Neural crest cell (in vitro differentiated cells): ENCODE measurements around the gene PRR11. TPM values are rescaled to one million over a fixed set of nuclear protein-coding genes. Genes with fewer than 3 reads are reported as not detected.

Experiments
- DNase-seq: peaks from one replicate; pipeline ENCODE4 v3.0.0; 2021; ENCODE audit warnings: low read depth, mixed read lengths, low spot score
- H3K27ac Mint-ChIP-seq: one replicate; pipeline ENCODE4 v1.8.0; 2021; ENCODE audit warnings: mild to moderate bottlenecking, mixed read lengths; ENCODE audit not compliant: unreplicated experiment
- H3K27me3 Mint-ChIP-seq: 2 replicates; pipeline ENCODE4 v1.8.0; 2021; ENCODE audit warnings: low read depth, mild to moderate bottlenecking, mixed read lengths
- H3K36me3 Mint-ChIP-seq: 2 replicates; pipeline ENCODE4 v1.8.0; 2021; ENCODE audit warnings: low read depth, mild to moderate bottlenecking, mixed read lengths
- H3K4me1 Mint-ChIP-seq: 2 replicates; pipeline ENCODE4 v1.8.0; 2021; ENCODE audit warnings: mixed read lengths
- H3K4me3 Mint-ChIP-seq: one replicate; pipeline ENCODE4 v1.8.0; 2021; ENCODE audit warnings: mild to moderate bottlenecking, mixed read lengths
- H3K9me3 Mint-ChIP-seq: 2 replicates; pipeline ENCODE4 v1.8.0; 2021; ENCODE audit warnings: mixed read lengths
- total RNA-seq: library from RNA; stranded (reverse); gene quantifications from 2 replicates; pipeline ENCODE4 v1.2.1, GENCODE V29; 2021
- TF ChIP-seq, protein P1 (sequence below): fragments of 200-600 bp; sonication (generic); conservative IDR thresholded peaks from 2 replicates; pipeline ENCODE4 v1.5.0; 2021; ENCODE audit warnings: antibody characterized with exemption, mild to moderate bottlenecking

The PRR11 gene
- total RNA-seq, 1 donor from 2014 or later = 77.2 TPM

DNA sequence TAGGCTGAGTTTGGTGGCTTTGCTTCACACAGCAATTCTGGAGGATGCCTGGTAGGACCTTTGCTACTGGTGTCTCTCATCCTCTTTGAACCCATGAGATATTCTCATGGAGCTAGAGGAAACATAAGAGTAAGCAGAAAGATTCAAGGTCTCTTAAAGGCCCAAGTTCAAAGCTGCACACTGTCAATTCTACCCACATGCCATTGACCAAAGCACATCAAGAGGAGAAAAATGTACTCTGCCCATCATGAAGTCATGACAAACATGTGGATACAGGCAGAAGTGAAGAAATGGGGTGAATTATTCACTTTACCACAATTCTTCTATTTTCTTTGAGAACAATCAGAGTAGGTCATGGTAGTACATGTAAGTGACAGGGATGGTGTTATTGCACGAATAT is 13.7 kb upstream of the PRR11 start:
- Mint-ChIP-seq H3K4me1 (peaks cover 13% of the 10 kb centered on the region), H3K9me3 (no peaks in the 10 kb centered on the region), H3K27me3 (no peaks in the 10 kb centered on the region), H3K36me3 (peaks cover 10% of the 10 kb centered on the region), H3K4me3 (no peak overlapping the region), H3K27ac (no peak overlapping the region)
- TF ChIP-seq, protein P1, sequence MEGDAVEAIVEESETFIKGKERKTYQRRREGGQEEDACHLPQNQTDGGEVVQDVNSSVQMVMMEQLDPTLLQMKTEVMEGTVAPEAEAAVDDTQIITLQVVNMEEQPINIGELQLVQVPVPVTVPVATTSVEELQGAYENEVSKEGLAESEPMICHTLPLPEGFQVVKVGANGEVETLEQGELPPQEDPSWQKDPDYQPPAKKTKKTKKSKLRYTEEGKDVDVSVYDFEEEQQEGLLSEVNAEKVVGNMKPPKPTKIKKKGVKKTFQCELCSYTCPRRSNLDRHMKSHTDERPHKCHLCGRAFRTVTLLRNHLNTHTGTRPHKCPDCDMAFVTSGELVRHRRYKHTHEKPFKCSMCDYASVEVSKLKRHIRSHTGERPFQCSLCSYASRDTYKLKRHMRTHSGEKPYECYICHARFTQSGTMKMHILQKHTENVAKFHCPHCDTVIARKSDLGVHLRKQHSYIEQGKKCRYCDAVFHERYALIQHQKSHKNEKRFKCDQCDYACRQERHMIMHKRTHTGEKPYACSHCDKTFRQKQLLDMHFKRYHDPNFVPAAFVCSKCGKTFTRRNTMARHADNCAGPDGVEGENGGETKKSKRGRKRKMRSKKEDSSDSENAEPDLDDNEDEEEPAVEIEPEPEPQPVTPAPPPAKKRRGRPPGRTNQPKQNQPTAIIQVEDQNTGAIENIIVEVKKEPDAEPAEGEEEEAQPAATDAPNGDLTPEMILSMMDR = no peak
- DNase-seq = no peak

DNA sequence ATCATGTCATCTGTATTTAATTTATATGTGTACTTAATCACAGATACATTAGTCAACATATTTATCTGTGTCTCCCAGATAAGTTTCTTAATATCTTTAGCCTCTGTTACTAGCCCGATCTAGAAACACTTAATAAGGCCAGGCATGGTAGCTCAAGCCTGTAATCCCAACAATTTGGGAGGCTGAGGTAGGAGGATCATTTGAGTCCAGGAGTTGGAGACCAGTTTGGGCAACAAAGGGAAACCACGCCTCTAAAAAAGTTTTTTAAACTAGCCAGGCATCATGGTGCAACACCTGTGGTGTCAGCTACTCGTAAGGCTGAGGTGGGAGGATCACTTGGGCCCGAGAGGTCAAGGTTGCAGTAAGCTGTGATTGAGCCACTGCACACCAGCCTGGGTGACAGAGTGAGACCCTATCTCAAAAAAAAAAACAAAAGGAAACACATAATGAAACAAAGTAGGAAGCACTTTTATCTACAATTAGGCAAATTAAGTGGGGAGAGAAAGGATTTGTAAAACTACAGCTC is 9.9 kb upstream of the PRR11 start:
- peaks cover 24% of the 10 kb centered on the region for H3K4me1 Mint-ChIP-seq

DNA sequence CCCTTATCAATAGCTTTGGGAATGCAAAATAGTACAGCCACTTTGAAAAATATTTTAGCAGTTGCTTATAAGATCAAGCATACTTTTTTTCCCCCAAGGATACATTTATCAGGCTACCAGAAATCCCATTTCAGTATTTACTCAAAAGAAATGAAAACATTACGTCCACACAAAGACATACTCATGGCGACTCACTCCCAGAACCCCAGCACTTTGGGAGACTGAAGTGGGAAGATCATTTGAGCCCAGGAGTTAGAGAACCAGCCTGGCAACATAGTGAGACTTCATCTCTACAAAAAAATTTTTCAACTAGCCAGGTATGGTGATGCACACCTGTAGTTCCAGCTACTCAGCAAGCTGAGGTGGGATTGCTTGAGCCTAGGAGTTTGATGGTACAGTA is 6.5 kb upstream of the PRR11 start:
- H3K4me1 Mint-ChIP-seq = peaks cover 50% of the 10 kb centered on the region
- DNase-seq = no peak
- H3K27ac Mint-ChIP-seq = no peak overlapping the region
- no peaks in the 10 kb centered on the region for H3K9me3 Mint-ChIP-seq
- TF ChIP-seq, protein P1 = no peak
- H3K36me3 Mint-ChIP-seq = peaks cover 6% of the 10 kb centered on the region
- H3K27me3 Mint-ChIP-seq = no peaks in the 10 kb centered on the region
- peak overlapping the region; percentile 84 for H3K4me3 Mint-ChIP-seq

More for the DNA sequence above, 9.9 kb upstream of the PRR11 start:
- Mint-ChIP-seq H3K9me3 (no peaks in the 10 kb centered on the region), H3K4me3 (no peak overlapping the region), H3K27me3 (no peaks in the 10 kb centered on the region), H3K36me3 (peaks cover 10% of the 10 kb centered on the region), H3K27ac (no peak overlapping the region)
- no peak for DNase-seq
- TF ChIP-seq, protein P1 = no peak

DNA sequence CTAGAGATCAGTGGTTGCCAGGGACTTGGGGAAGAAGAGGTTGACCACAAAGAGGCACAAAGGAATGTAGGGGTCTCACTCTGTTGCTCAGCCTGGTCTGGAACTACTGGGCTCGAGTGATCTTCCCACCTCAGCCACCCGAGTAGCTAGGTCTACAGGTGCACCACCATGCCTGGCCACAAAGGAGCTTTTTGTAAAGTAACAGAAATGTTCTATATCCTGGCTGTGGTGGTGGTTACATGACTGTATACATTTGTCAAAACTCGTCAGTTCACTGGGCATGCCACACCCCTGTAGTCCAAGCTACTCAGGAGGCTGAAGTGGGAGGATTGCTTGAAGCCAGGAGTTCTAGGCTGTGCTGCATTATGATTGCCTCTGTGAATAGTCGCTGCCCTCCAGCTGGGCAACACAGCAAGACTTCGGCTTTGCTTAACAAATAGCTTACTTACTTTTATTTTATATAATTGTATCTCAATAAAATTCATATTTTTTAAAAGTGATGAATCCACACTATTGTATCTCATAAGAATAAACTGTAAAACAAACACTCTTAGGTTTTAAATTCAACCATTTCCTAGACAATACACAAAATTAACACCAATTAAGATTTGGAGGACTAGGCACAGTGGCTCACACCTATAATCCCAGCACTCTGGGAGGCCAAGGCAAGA is 5.6 kb upstream of the PRR11 start:
- Mint-ChIP-seq H3K36me3 (no peaks in the 10 kb centered on the region), H3K4me3 (peak overlapping the region; percentile 84), H3K27ac (peak overlapping the region; percentile 73), H3K27me3 (no peaks in the 10 kb centered on the region), H3K9me3 (no peaks in the 10 kb centered on the region), H3K4me1 (peaks cover 50% of the 10 kb centered on the region)
- TF ChIP-seq, protein P1 = no peak
- no peak for DNase-seq

DNA sequence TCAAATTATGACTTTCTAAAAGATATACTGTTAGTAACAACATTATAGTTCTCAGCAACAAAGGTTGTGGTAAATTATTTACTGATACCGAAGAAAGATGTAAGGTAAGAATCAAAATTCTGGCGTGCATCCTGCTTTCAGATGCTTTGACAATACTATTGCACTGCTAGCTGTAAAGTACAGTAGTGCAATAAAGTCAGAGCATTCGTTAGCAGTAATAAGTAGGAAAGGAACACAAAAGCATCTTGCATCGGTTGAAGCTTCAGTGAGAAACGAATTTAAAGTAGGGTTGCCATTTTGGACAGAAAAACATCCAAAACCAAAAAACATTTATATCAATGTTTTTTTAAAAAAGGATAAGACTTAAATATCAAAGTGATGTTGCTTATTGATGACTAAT is 4.5 kb upstream of the PRR11 start:
- peaks cover 47% of the 10 kb centered on the region for H3K4me1 Mint-ChIP-seq
- no peak for DNase-seq
- H3K36me3 Mint-ChIP-seq = no peaks in the 10 kb centered on the region
- no peak overlapping the region for H3K4me3 Mint-ChIP-seq
- H3K27ac Mint-ChIP-seq = no peak overlapping the region
- no peaks in the 10 kb centered on the region for H3K27me3 Mint-ChIP-seq
- TF ChIP-seq, protein P1 = no peak
- H3K9me3 Mint-ChIP-seq = no peaks in the 10 kb centered on the region
